ENCODE results near the gene S100A3.

The S100A3 gene

DNA sequence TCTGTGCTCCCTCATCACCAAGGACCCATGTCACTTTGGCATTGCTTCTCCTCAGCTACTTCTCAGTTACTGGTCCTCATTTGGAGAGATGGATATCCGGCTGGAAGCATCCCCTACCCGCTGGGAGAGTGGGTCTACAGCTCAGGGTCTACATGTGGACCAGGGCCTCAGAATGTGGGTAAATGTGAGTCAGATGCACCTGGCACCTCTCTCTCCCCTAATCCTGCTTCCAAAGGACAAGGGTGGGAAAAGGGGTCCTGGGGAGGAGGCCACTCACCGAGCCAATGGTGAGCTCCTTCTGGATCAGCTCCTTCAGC lies 14.2 kb downstream of the S100A3 start:
- TF ChIP-seq, protein P1, sequence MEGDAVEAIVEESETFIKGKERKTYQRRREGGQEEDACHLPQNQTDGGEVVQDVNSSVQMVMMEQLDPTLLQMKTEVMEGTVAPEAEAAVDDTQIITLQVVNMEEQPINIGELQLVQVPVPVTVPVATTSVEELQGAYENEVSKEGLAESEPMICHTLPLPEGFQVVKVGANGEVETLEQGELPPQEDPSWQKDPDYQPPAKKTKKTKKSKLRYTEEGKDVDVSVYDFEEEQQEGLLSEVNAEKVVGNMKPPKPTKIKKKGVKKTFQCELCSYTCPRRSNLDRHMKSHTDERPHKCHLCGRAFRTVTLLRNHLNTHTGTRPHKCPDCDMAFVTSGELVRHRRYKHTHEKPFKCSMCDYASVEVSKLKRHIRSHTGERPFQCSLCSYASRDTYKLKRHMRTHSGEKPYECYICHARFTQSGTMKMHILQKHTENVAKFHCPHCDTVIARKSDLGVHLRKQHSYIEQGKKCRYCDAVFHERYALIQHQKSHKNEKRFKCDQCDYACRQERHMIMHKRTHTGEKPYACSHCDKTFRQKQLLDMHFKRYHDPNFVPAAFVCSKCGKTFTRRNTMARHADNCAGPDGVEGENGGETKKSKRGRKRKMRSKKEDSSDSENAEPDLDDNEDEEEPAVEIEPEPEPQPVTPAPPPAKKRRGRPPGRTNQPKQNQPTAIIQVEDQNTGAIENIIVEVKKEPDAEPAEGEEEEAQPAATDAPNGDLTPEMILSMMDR (IDR thresholded peaks at IDR 0.05), result no peak
- Histone ChIP-seq H3K79me2 (no peaks in the 10 kb centered on the region), H3K4me1 (peaks cover 4% of the 10 kb centered on the region), H3K9me3 (ENCODE audit: control insufficient read depth, low read length) (no peaks in the 10 kb centered on the region), H3K4me2 (ENCODE audit: low read length) (peak overlapping the region; percentile 98), H3K36me3 (ENCODE audit: control insufficient read depth, insufficient read depth, low read length) (no peaks in the 10 kb centered on the region), H3K9ac (no peak overlapping the region), H3K27me3 (ENCODE audit: control insufficient read depth, insufficient read depth, low read length) (no peaks in the 10 kb centered on the region), H3K4me3 (ENCODE audit: low read depth, low read length) (no peak overlapping the region), H3K27ac (no peak overlapping the region), H2AFZ (no peak overlapping the region)

DNA sequence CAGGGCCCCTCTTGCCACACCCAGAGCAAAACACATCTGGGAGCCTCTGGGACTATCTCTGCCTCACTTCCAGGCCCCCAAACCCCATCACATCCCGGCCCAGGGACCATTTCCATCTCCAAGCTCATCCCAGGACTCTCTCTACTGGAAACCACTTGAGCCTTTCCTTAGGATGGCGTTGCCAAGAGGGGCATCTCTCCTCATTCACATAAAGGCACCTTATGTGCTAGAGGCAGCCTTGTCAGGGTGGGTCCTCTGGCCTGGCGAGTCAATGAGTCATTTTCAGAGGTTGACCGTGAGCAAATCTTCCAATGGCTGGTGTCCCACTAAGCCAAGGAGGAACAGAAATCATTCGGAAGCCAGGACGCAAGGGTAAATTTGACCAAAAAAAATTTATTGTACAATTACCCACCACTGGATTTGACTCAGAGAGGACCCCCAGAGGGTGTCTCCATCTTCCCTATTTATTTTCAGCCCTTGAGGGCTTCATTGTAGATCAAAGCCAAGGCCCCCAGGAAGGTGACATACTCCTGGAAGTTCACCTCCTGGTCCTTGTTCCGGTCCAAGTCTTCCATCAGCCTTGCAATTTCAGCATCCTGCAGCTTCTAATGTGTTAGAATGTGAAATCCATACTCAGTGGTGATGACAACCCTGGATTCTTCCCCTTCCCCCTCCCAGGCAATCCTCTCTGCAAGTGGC lies 14.7 kb downstream of the S100A3 start:
- Histone ChIP-seq H3K9me3 (ENCODE audit: control insufficient read depth, low read length) (no peaks in the 10 kb centered on the region), H3K27ac (no peak overlapping the region), H3K4me2 (ENCODE audit: low read length) (no peak overlapping the region), H3K4me1 (peaks cover 4% of the 10 kb centered on the region), H3K36me3 (ENCODE audit: control insufficient read depth, insufficient read depth, low read length) (no peaks in the 10 kb centered on the region), H2AFZ (no peak overlapping the region), H3K27me3 (ENCODE audit: control insufficient read depth, insufficient read depth, low read length) (no peaks in the 10 kb centered on the region), H3K4me3 (ENCODE audit: low read depth, low read length) (no peak overlapping the region), H3K9ac (no peak overlapping the region), H3K79me2 (no peaks in the 10 kb centered on the region)
- TF ChIP-seq, protein P1 (IDR thresholded peaks at IDR 0.05), result no peak

DNA sequence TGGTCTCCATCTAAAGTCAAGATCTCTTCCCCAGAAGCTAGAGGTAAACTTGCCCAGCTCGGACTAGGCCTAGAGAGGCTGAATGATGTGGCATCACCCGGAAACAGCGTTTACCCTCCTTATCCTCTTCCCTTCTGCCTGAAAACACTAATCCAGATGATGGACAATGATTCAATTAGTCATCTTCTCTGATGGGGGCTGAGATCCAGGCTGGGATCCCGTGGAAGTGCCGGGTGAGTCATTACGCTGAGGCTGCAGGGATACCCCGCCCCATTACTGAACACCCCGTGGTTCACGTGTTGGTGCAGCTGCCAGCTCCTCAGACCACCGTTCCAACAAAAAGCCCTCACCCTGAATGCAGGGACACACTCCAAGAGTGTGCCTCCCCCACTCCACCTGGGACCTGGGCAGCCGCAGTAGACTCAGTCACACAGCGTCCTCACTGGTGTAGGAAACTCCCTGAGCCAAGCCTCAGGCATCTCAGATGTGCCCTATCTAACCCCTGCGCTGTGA lies 15.3 kb downstream of the S100A3 start:
- Histone ChIP-seq H3K4me2 (ENCODE audit: low read length) (no peak overlapping the region), H2AFZ (no peak overlapping the region), H3K27ac (no peak overlapping the region), H3K36me3 (ENCODE audit: control insufficient read depth, insufficient read depth, low read length) (no peaks in the 10 kb centered on the region), H3K4me3 (ENCODE audit: low read depth, low read length) (no peak overlapping the region), H3K79me2 (no peaks in the 10 kb centered on the region), H3K27me3 (ENCODE audit: control insufficient read depth, insufficient read depth, low read length) (no peaks in the 10 kb centered on the region), H3K9ac (no peak overlapping the region), H3K4me1 (peaks cover 4% of the 10 kb centered on the region), H3K9me3 (ENCODE audit: control insufficient read depth, low read length) (no peaks in the 10 kb centered on the region)
- TF ChIP-seq, protein P1 (IDR thresholded peaks at IDR 0.05), result no peak

DNA sequence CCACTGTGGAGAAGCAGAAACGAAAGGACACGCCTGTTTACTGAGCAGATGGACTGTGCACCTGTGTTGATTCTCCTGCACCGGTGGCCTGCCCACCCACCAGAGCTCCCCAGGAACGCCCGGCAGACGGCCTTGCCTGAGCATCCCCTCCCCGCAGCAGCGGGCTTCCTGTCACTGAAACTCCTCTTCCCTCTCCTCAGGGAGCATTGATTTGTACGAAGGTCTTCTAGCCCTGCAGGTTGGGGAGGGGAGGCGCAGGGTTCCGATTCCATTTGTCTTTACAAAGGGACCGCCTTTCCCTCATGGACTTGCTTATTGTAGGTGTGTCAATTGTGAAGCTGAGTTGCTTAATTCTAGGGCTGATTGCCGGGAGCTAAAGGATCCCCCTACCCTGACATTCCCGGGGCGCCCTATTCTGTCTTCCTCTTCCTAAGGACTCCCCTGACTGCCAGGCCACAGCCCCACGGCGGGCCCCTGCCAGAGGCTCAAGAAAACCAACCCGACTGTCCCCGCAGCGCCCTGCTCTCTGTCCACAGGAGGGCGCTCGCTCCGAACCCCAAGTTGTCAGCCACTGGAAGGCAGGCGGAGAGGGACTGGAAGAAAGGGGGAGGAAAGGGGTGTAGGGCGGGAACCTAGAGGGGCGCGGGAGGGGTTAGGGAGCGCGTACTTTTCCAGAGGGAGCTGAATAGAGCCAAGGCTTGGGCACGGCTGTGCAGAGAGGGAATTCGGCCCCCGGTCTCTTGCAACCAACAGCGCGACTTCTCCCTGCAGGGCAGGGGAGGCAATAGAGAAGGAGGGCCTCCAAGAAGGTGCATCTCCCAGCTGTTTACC lies 16.1 kb downstream of the S100A3 start:
- H3K79me2 ChIP-seq, result no peaks in the 10 kb centered on the region
- no peaks in the 10 kb centered on the region for H3K36me3 ChIP-seq (ENCODE audit: control insufficient read depth, insufficient read depth, low read length)
- peaks cover 4% of the 10 kb centered on the region for H3K4me1 ChIP-seq
- H3K9ac ChIP-seq, result no peak overlapping the region
- H2AFZ ChIP-seq, result no peak overlapping the region
- H3K4me2 ChIP-seq (ENCODE audit: low read length), result no peak overlapping the region
- H3K4me3 ChIP-seq (ENCODE audit: low read depth, low read length), result no peak overlapping the region
- H3K9me3 ChIP-seq (ENCODE audit: control insufficient read depth, low read length), result no peaks in the 10 kb centered on the region
- H3K27ac ChIP-seq, result no peak overlapping the region
- H3K27me3 ChIP-seq (ENCODE audit: control insufficient read depth, insufficient read depth, low read length), result no peaks in the 10 kb centered on the region
- TF ChIP-seq, protein P1 (IDR thresholded peaks at IDR 0.05), result peak; percentile 43
